Nephron progenitor cell (in vitro differentiated cells): Measurements from ENCODE around the gene PRR7.

Source experiments
- DNase-seq: peaks from one replicate; pipeline ENCODE4 v3.0.0; 2021
- H3K27ac Mint-ChIP-seq: 2 replicates; pipeline ENCODE4 v1.8.0; 2021; ENCODE audit warnings: mild to moderate bottlenecking, moderate library complexity, mixed read lengths
- H3K27me3 Mint-ChIP-seq: 2 replicates; pipeline ENCODE4 v1.8.0; 2021; ENCODE audit warnings: mild to moderate bottlenecking, low read depth, mixed read lengths; ENCODE audit not compliant: poor library complexity
- H3K36me3 Mint-ChIP-seq: 2 replicates; pipeline ENCODE4 v1.8.0; 2021; ENCODE audit warnings: low read depth, mixed read lengths
- H3K4me1 Mint-ChIP-seq: 2 replicates; pipeline ENCODE4 v1.8.0; 2021; ENCODE audit warnings: mixed read lengths
- H3K4me3 Mint-ChIP-seq: 2 replicates; pipeline ENCODE4 v1.8.0; 2021; ENCODE audit warnings: mild to moderate bottlenecking, moderate library complexity, mixed read lengths
- H3K9me3 Mint-ChIP-seq: 2 replicates; pipeline ENCODE4 v1.8.0; 2021; ENCODE audit warnings: mild to moderate bottlenecking, moderate library complexity, mixed read lengths
- TF ChIP-seq, protein P1 (sequence below): fragments of 200-600 bp; sonication (generic); IDR thresholded peaks from 2 replicates; pipeline ENCODE4 v1.5.0; 2021; ENCODE audit warnings: antibody characterized with exemption

PRR7 gene

DNA sequence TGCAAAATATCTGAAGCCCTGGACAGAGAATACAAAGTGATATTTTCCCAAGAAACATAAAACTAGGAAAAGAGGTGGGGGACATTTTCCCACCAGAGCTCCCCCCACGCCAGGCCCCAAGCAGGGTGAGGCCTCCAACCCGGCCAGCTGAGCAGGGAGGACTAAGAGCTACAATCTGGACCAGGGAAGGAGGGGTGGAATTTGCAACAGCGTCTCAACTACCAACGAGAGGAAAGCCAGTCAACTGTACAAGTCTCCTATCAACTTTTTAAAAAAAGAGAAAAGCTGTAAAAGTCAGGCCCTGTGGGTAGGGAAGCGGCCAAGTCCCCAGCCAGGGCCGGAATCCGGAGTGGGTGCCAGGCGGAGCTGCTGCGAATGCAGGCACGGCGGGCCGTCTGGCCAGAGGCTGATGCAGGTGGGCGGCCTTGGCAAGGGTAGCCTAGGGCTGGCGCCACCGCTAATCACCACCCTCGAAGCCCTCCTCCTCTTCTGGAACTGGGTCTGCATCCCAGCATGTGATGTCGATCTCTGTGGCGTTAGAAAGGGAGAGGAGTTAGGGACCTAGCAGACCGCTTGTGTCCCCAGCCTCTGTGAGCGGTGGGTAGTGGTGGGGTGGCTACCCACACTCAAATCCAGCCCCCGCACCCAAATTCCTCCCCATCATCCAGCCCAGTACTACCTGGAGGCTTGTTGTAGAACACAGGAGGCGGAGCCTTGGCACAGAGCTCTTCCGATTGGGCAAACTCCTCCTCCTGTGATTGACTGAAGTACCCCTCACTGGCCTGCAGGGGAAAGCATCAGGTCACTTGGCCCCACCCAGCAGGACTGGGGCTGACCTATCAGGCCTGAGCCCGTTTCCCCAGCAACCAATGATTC is 10.6 kb downstream of the PRR7 start:
- H3K9me3 Mint-ChIP-seq, result no peaks in the 10 kb centered on the region
- peaks cover 7% of the 10 kb centered on the region for H3K27me3 Mint-ChIP-seq
- H3K36me3 Mint-ChIP-seq, result peaks cover 24% of the 10 kb centered on the region
- peak overlapping the region; percentile 54 for H3K4me3 Mint-ChIP-seq
- TF ChIP-seq, protein P1, sequence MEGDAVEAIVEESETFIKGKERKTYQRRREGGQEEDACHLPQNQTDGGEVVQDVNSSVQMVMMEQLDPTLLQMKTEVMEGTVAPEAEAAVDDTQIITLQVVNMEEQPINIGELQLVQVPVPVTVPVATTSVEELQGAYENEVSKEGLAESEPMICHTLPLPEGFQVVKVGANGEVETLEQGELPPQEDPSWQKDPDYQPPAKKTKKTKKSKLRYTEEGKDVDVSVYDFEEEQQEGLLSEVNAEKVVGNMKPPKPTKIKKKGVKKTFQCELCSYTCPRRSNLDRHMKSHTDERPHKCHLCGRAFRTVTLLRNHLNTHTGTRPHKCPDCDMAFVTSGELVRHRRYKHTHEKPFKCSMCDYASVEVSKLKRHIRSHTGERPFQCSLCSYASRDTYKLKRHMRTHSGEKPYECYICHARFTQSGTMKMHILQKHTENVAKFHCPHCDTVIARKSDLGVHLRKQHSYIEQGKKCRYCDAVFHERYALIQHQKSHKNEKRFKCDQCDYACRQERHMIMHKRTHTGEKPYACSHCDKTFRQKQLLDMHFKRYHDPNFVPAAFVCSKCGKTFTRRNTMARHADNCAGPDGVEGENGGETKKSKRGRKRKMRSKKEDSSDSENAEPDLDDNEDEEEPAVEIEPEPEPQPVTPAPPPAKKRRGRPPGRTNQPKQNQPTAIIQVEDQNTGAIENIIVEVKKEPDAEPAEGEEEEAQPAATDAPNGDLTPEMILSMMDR, result peak; percentile 61
- H3K27ac Mint-ChIP-seq, result peak overlapping the region; percentile 97
- H3K4me1 Mint-ChIP-seq, result peaks cover 34% of the 10 kb centered on the region
- DNase-seq, result peak; percentile 85

DNA sequence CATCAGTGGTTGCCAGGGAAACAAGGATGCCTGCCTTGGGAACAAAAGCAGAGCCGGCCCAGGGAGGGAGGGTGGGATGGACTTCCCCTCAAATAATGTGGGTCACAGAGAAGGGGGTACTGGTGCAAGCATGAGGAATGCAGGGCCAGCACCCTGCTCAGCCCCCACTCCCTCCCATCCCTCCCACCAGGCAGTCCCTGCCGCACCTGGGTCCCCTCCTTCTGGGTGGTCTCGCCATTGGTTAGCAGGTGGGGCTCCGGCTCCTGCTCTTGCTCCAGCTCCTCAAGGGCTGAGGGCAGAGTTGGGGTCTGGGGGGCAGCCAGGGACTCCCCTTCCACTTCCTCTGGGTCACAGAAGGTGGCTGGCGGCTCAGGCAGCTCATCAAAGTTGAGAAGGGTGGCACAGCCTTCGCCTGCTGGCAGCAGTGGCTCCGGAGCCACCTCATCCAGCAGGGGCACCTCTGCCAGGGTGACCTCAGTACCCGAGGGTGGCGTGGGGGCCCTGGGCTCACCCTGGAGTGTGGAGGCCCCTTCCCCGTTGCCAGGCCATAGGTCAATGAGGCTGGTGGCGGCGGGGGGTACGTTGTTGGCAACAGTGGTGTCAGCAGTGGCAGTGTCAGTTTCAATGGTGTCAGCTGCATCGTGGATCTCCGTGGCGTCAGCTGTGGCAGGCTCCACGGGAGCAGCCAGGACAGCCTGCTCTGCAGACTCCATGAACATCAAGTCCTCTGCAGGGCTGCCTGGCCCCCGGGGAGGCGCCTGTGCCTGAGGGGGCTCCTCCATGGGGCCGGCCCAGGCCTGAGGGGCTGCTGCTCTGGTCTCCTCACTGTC is 11.5 kb downstream of the PRR7 start:
- Mint-ChIP-seq H3K9me3 (no peaks in the 10 kb centered on the region), H3K36me3 (peaks cover 30% of the 10 kb centered on the region), H3K27me3 (peaks cover 4% of the 10 kb centered on the region), H3K4me3 (no peak overlapping the region), H3K4me1 (peaks cover 31% of the 10 kb centered on the region), H3K27ac (no peak overlapping the region)
- DNase-seq, result no peak
- TF ChIP-seq, protein P1, result no peak

DNA sequence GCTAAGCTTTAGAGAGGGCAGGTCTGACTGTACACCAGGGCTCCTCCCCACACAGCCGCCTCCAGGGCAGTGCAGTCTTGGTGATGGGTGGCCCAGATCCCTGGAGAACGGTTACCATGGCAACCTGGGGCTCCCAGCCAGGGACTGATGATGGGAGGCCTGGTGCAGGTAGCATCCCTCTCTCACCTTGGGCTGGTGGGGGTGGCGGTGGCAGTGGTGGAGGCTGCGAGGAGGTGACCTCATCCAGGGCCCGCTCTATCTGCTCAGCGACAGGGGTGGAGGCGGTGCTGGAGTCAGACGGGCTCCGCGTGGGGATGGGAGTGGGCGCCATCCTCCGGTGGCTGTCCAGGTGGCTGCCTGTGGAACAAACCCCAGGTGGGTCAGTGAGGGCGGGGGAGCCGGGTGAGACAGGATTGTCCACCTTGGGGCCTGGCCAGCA is 12.3 kb downstream of the PRR7 start:
- Mint-ChIP-seq H3K36me3 (peaks cover 38% of the 10 kb centered on the region), H3K9me3 (no peaks in the 10 kb centered on the region), H3K4me3 (no peak overlapping the region), H3K27ac (no peak overlapping the region), H3K4me1 (peaks cover 22% of the 10 kb centered on the region), H3K27me3 (peaks cover 2% of the 10 kb centered on the region)
- TF ChIP-seq, protein P1, result no peak
- peak; percentile 34 for DNase-seq

DNA sequence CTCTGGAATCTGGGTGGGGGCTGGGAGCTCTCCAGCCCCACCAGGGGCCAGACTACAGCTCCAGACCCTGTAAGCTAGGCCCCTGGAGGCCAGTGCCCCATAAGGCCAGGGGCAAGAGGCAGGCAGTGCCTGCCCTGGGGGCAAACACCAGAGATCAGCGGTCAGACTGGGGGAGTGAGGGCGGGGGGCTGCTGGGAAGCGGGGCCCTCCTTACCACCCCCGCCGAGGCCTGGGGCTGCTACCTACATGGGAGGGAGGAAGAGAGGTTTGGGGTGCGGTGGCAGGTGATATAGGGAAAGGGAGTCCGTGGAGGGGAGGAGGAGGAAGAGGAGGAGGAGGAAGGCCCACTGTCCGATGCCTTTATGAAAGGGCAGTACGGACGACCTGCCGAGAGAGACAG is 12.7 kb downstream of the PRR7 start:
- TF ChIP-seq, protein P1, result no peak
- DNase-seq, result no peak
- H3K27ac Mint-ChIP-seq, result peak overlapping the region; percentile 51
- no peak overlapping the region for H3K4me3 Mint-ChIP-seq
- peaks cover 38% of the 10 kb centered on the region for H3K36me3 Mint-ChIP-seq
- H3K27me3 Mint-ChIP-seq, result no peaks in the 10 kb centered on the region
- H3K4me1 Mint-ChIP-seq, result peaks cover 22% of the 10 kb centered on the region
- no peaks in the 10 kb centered on the region for H3K9me3 Mint-ChIP-seq

DNA sequence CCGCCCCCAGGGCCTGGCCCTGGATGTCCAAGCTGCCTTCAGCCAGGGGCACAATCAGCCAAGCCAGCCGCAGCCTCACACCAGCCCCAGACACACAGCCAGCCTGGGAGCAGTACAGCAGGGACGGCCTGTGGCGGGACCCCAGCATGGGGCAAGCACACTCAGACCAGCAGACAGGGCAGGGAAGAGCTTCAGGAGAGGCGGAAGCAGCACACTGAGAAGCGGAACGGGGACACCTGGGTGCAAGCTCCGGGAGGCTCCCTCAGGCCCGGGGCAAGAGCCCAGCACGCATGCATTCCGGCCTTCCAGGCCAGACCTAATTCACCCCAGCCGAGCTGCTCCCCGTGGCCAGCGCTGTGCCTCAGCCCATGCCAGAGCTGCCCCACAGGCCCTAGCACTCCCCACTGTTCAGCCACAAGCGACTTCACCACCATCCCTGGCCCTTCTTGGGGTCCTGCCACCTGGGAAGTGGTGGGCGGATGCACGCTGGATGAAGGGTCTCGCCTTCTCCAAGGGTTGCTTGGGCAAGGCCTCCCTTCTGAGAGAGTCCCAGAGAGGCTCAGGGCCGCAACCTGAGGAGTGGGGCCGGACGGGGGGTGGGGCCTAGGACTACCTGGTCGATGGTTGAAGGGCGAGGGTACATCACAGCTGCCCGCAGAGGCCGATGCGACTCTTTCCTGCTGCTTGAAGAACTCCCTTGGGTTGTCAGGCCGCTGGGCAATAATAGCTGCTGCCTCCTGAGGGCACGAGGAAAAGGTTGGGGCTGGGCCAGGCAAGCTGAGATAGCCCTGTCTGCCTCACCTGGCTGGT is 13.4 kb downstream of the PRR7 start:
- H3K4me3 Mint-ChIP-seq, result no peak overlapping the region
- DNase-seq, result no peak
- no peaks in the 10 kb centered on the region for H3K27me3 Mint-ChIP-seq
- H3K36me3 Mint-ChIP-seq, result peaks cover 45% of the 10 kb centered on the region
- TF ChIP-seq, protein P1, result no peak
- H3K4me1 Mint-ChIP-seq, result peaks cover 22% of the 10 kb centered on the region
- peak overlapping the region; percentile 86 for H3K27ac Mint-ChIP-seq
- H3K9me3 Mint-ChIP-seq, result peaks cover under 1% of the 10 kb centered on the region
